ENCODE measurements around the gene PLOD1.
A peak's percentile ranks its signal among the peaks of the same experiment; 100 is the strongest.

PLOD1 gene

DNA sequence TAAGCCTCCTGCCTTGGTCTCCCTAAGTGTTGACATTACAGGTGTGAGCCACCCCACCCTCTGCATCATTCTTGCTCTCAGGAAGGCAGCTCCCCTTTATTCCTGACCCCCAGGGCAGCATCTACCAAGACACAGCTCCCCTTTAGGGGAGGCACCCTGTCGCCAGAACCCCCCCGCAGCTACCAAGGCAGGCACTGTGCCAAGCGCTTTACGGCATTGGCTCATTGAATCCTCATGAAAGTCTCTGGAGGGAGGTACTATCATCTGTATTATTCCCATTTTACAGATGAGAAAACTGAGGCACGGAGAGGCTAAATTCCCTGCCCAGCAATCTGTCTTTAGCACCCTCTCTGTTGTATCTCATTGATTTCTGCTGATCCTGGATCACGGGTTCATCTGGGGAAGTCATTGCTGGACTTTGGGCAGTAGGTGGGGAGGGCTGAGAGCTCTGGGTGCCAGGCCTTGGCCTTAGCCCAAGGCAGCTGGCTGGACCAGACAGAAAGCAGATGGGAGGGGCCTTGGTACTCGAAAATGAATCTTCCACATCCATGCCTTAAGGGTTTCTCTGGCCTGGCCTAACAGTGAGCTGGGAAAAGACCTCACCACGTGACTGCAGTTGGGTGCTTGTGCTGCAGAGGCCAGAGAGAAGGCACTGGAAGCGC, 5.9 kb downstream of the PLOD1 start:
- H3K14ac ChIP-seq (ENCODE audit: low read length), result no peak overlapping the region
- H3K4me2 ChIP-seq (ENCODE audit: insufficient read depth, low read length, poor library complexity, severe bottlenecking), result no peak overlapping the region
- H3K9me3 ChIP-seq (replicated peaks in 1 of 2; ENCODE audit: control insufficient read depth in 2 of 2, insufficient read depth in 1 of 2, low read depth in 1 of 2, low read length in 2 of 2), result no peaks in the 10 kb centered on the region
- no CpG with 5 or more reads among the region's 9 CpGs for WGBS, 2 donors (ENCODE audit: extremely low coverage in 2 of 2, insufficient read length in 2 of 2, insufficient replicate concordance in 1 of 2)
- no peak overlapping the region for H4K8ac ChIP-seq (ENCODE audit: low read depth, low read length)
- no peak overlapping the region for H3K4me3 ChIP-seq (ENCODE audit: low read length in 2 of 2)
- no peak overlapping the region for H3K18ac ChIP-seq (ENCODE audit: low read length)
- H2AFZ ChIP-seq (ENCODE audit: low read length), result no peak overlapping the region
- no peak overlapping the region for H2BK15ac ChIP-seq (ENCODE audit: low read length)
- H2AK5ac ChIP-seq (ENCODE audit: low read depth, low read length), result no peak overlapping the region
- no peak overlapping the region for H3K9ac ChIP-seq (ENCODE audit: low read depth, low read length, poor library complexity)
- peaks cover 8 to 15% of the 10 kb centered on the region in 2 donors for H3K4me1 ChIP-seq (ENCODE audit: control insufficient read depth in 2 of 2, insufficient read depth in 1 of 2, low read depth in 1 of 2, low read length in 2 of 2)
- H3K23ac ChIP-seq (ENCODE audit: low read depth, low read length, poor library complexity), result no peak overlapping the region
- no peak overlapping the region for H2BK5ac ChIP-seq (ENCODE audit: low read length)
- no peaks in the 10 kb centered on the region for H3K79me1 ChIP-seq (ENCODE audit: low read depth, low read length)
- H2BK12ac ChIP-seq (ENCODE audit: low read length), result no peak overlapping the region
- H3K36me3 ChIP-seq (replicated peaks in 1 of 2; ENCODE audit: control insufficient read depth in 2 of 2, insufficient read depth in 2 of 2, low read length in 2 of 2), result peaks cover 3 to 11% of the 10 kb centered on the region in 2 donors
- no peak overlapping the region for H2BK120ac ChIP-seq (ENCODE audit: low read depth, low read length)
- H3K4ac ChIP-seq (ENCODE audit: low read length), result no peak overlapping the region
- DNase-seq (ENCODE audit: low spot score), result no peak
- no peak overlapping the region for H3K27ac ChIP-seq (replicated peaks; ENCODE audit: low read length)
- H3K27me3 ChIP-seq (ENCODE audit: control insufficient read depth in 3 of 3, insufficient read depth in 3 of 3, low read depth in 1 of 3, low read length in 3 of 3), result no peaks in the 10 kb centered on the region
- H4K91ac ChIP-seq (ENCODE audit: low read depth, low read length, poor library complexity), result no peak overlapping the region

DNA sequence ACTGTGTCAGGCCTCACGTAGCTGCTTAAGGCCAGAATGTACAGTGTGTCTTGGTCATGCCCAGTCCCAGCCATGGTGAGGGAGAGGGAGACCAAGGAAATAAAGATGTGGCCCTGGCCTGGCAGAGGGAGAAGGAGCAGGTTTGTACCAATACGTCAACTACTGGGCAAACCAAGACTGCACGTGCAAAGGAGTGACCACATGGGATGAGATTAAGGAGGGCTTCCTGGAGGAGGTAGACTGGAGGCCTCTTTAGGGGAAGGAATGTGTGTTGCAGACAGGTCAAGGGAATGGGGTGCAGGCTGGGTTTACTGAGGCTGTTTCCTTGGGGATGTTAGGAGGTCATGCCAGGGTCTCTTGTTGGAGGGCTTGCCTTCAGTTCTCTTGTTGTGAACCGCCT, 7.8 kb downstream of the PLOD1 start:
- H2BK12ac ChIP-seq (ENCODE audit: low read length), result no peak overlapping the region
- H3K4me1 ChIP-seq (ENCODE audit: control insufficient read depth in 2 of 2, insufficient read depth in 1 of 2, low read depth in 1 of 2, low read length in 2 of 2), result peaks cover 8 to 15% of the 10 kb centered on the region in 2 donors
- no peak overlapping the region for H2BK5ac ChIP-seq (ENCODE audit: low read length)
- H3K4me3 ChIP-seq (ENCODE audit: low read length in 2 of 2), result no peak overlapping the region
- H3K4me2 ChIP-seq (ENCODE audit: insufficient read depth, low read length, poor library complexity, severe bottlenecking), result no peak overlapping the region
- H3K9me3 ChIP-seq (replicated peaks in 1 of 2; ENCODE audit: control insufficient read depth in 2 of 2, insufficient read depth in 1 of 2, low read depth in 1 of 2, low read length in 2 of 2), result no peaks in the 10 kb centered on the region
- no peak overlapping the region for H4K91ac ChIP-seq (ENCODE audit: low read depth, low read length, poor library complexity)
- peaks cover 3 to 7% of the 10 kb centered on the region in 2 donors for H3K36me3 ChIP-seq (replicated peaks in 1 of 2; ENCODE audit: control insufficient read depth in 2 of 2, insufficient read depth in 2 of 2, low read length in 2 of 2)
- no peak overlapping the region for H2BK15ac ChIP-seq (ENCODE audit: low read length)
- no peak overlapping the region for H3K23ac ChIP-seq (ENCODE audit: low read depth, low read length, poor library complexity)
- no peak overlapping the region for H3K9ac ChIP-seq (ENCODE audit: low read depth, low read length, poor library complexity)
- H2AFZ ChIP-seq (ENCODE audit: low read length), result no peak overlapping the region
- no peak overlapping the region for H3K18ac ChIP-seq (ENCODE audit: low read length)
- H2BK120ac ChIP-seq (ENCODE audit: low read depth, low read length), result no peak overlapping the region
- no peak overlapping the region for H2AK5ac ChIP-seq (ENCODE audit: low read depth, low read length)
- DNase-seq (ENCODE audit: low spot score), result no peak
- no peak overlapping the region for H3K14ac ChIP-seq (ENCODE audit: low read length)
- WGBS, 2 donors (ENCODE audit: extremely low coverage in 2 of 2, insufficient read length in 2 of 2, insufficient replicate concordance in 1 of 2), result no CpG with 5 or more reads among the region's 4 CpGs
- H3K79me1 ChIP-seq (ENCODE audit: low read depth, low read length), result no peaks in the 10 kb centered on the region
- H3K27ac ChIP-seq (replicated peaks; ENCODE audit: low read length), result no peak overlapping the region
- H4K8ac ChIP-seq (ENCODE audit: low read depth, low read length), result no peak overlapping the region
- H3K4ac ChIP-seq (ENCODE audit: low read length), result no peak overlapping the region
- no peaks in the 10 kb centered on the region for H3K27me3 ChIP-seq (ENCODE audit: control insufficient read depth in 3 of 3, insufficient read depth in 3 of 3, low read depth in 1 of 3, low read length in 3 of 3)

DNA sequence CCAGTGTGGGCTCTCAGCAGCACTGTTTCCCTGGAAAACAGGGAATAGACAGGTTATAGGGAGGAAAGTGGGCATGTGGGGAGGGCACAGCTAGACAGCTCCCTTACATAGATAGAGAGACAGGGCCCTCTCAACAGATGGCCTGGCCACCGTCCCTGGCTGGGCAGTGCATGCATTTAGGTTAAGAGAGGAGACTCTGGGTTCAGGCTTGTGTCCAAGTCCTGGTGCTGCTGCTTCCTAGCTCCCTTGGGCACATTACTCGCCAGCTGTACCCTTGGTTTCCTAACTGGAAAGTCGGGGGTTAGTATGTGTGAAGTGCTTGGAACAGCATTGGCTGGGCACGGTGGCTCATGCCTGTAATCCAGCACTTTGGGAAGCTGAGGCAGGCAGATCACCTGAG, 9.1 kb downstream of the PLOD1 start:
- Histone ChIP-seq H2BK5ac (ENCODE audit: low read length) (peak overlapping the region; percentile 62), H4K8ac (ENCODE audit: low read depth, low read length) (no peak overlapping the region), H2AK5ac (ENCODE audit: low read depth, low read length) (no peak overlapping the region), H3K14ac (ENCODE audit: low read length) (no peak overlapping the region), H3K23ac (ENCODE audit: low read depth, low read length, poor library complexity) (no peak overlapping the region), H3K27me3 (ENCODE audit: control insufficient read depth in 3 of 3, insufficient read depth in 3 of 3, low read depth in 1 of 3, low read length in 3 of 3) (no peaks in the 10 kb centered on the region), H2BK12ac (ENCODE audit: low read length) (no peak overlapping the region), H3K79me1 (ENCODE audit: low read depth, low read length) (no peaks in the 10 kb centered on the region), H3K18ac (ENCODE audit: low read length) (peak overlapping the region; percentile 0), H3K9ac (ENCODE audit: low read depth, low read length, poor library complexity) (no peak overlapping the region), H2AFZ (ENCODE audit: low read length) (no peak overlapping the region), H3K9me3 (replicated peaks in 1 of 2; ENCODE audit: control insufficient read depth in 2 of 2, insufficient read depth in 1 of 2, low read depth in 1 of 2, low read length in 2 of 2) (peaks cover 0 to under 1% of the 10 kb centered on the region in 2 donors), H4K91ac (ENCODE audit: low read depth, low read length, poor library complexity) (no peak overlapping the region), H3K36me3 (replicated peaks in 1 of 2; ENCODE audit: control insufficient read depth in 2 of 2, insufficient read depth in 2 of 2, low read length in 2 of 2) (peaks cover 3 to 11% of the 10 kb centered on the region in 2 donors), H3K4me3 (ENCODE audit: low read length in 2 of 2) (no peak overlapping the region), H3K4me2 (ENCODE audit: insufficient read depth, low read length, poor library complexity, severe bottlenecking) (no peak overlapping the region), H2BK120ac (ENCODE audit: low read depth, low read length) (no peak overlapping the region), H2BK15ac (ENCODE audit: low read length) (no peak overlapping the region), H3K27ac (replicated peaks; ENCODE audit: low read length) (no peak overlapping the region), H3K4ac (ENCODE audit: low read length) (no peak overlapping the region), H3K4me1 (ENCODE audit: control insufficient read depth in 2 of 2, insufficient read depth in 1 of 2, low read depth in 1 of 2, low read length in 2 of 2) (peaks cover 8 to 14% of the 10 kb centered on the region in 2 donors)
- no CpG with 5 or more reads among the region's 4 CpGs for WGBS, 2 donors (ENCODE audit: extremely low coverage in 2 of 2, insufficient read length in 2 of 2, insufficient replicate concordance in 1 of 2)
- DNase-seq (ENCODE audit: low spot score), result no peak

DNA sequence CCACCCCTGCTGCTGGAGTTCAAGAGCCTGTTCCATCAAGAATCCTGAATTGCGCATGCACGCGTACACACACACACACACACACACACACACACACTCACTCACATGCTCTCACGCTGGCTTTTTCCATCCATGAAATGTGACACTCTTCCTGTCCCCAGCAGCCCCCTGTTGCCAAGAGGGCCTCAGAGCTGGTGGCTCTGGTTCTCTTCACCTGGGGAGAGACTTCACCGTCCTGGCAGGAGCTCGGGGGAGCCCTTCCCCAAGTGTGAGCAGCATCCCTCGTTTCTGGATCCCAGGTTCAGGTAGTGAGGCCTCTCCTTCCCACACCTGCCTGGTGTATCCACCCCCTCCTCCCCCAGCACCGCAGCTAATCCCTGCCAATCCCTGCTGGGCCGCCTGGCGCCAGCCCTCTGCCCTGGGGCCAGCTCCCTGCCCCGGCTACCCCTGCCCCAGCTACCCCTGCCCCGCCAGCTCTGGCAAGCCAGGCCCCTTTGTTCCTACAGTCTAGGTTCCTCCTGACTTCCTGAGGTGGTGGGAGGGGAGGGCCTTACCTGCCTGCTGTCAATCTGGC, 9.9 kb downstream of the PLOD1 start:
- H3K4me1 ChIP-seq (ENCODE audit: control insufficient read depth in 2 of 2, insufficient read depth in 1 of 2, low read depth in 1 of 2, low read length in 2 of 2), result peaks cover 8% of the 10 kb centered on the region in 2 donors
- H3K36me3 ChIP-seq (replicated peaks in 1 of 2; ENCODE audit: control insufficient read depth in 2 of 2, insufficient read depth in 2 of 2, low read length in 2 of 2), result peaks cover 4 to 18% of the 10 kb centered on the region in 2 donors
- peak overlapping the region; percentile 24 for H2BK12ac ChIP-seq (ENCODE audit: low read length)
- H3K79me1 ChIP-seq (ENCODE audit: low read depth, low read length), result no peaks in the 10 kb centered on the region
- H4K91ac ChIP-seq (ENCODE audit: low read depth, low read length, poor library complexity), result no peak overlapping the region
- H3K4me2 ChIP-seq (ENCODE audit: insufficient read depth, low read length, poor library complexity, severe bottlenecking), result peak overlapping the region; percentile 60
- WGBS, 2 donors (ENCODE audit: extremely low coverage in 2 of 2, insufficient read length in 2 of 2, insufficient replicate concordance in 1 of 2), result no CpG with 5 or more reads among the region's 12 CpGs
- H3K23ac ChIP-seq (ENCODE audit: low read depth, low read length, poor library complexity), result peak overlapping the region; percentile 68
- no peak overlapping the region for H3K9ac ChIP-seq (ENCODE audit: low read depth, low read length, poor library complexity)
- H2AK5ac ChIP-seq (ENCODE audit: low read depth, low read length), result peak overlapping the region; percentile 82
- H2BK5ac ChIP-seq (ENCODE audit: low read length), result peak overlapping the region; percentile 62
- H3K9me3 ChIP-seq (replicated peaks in 1 of 2; ENCODE audit: control insufficient read depth in 2 of 2, insufficient read depth in 1 of 2, low read depth in 1 of 2, low read length in 2 of 2), result peaks cover 1 to 5% of the 10 kb centered on the region in 2 donors
- peak overlapping the region; percentile 80 for H3K4ac ChIP-seq (ENCODE audit: low read length)
- peak overlapping the region; percentile 95 for H3K18ac ChIP-seq (ENCODE audit: low read length)
- peak overlapping the region; percentile 92 for H2BK120ac ChIP-seq (ENCODE audit: low read depth, low read length)
- H2AFZ ChIP-seq (ENCODE audit: low read length), result peak overlapping the region; percentile 74
- H3K4me3 ChIP-seq (ENCODE audit: low read length in 2 of 2), result no peak overlapping the region
- peak overlapping the region; percentile 57 for H4K8ac ChIP-seq (ENCODE audit: low read depth, low read length)
- H3K14ac ChIP-seq (ENCODE audit: low read length), result peak overlapping the region; percentile 14
- peak; percentile 42 for DNase-seq (ENCODE audit: low spot score)
- H2BK15ac ChIP-seq (ENCODE audit: low read length), result peak overlapping the region; percentile 81
- H3K27me3 ChIP-seq (ENCODE audit: control insufficient read depth in 3 of 3, insufficient read depth in 3 of 3, low read depth in 1 of 3, low read length in 3 of 3), result no peaks in the 10 kb centered on the region
- peak overlapping the region; percentile 57 for H3K27ac ChIP-seq (replicated peaks; ENCODE audit: low read length)

All from neuronal stem cell (in vitro differentiated cells).